Endothelial cell of umbilical vein (primary cell): Measurements from ENCODE around the gene DAND5. TPM values are rescaled to one million over a fixed set of nuclear protein-coding genes. Genes with fewer than 3 reads are reported as not detected.

Source experiments
- BruUV-seq: library from RNA; stranded (reverse); fragments of 400-500 nt; replicated peaks from 2 replicates; lab custom pipeline; 2021; lab: Mats Ljungman, UMichigan
- CTCF ChIA-PET: fragments of 300-600, 350-600 bp; sonication (Branson Sonifier 250); formaldehyde crosslinking; loops from one replicate; lab custom pipeline; 2021; ENCODE audit warnings: antibody characterized with exemption, inconsistent platforms; lab: Charles Lee
- POLR2A ChIA-PET: fragments of 300-600, 350-600 bp; sonication (Branson Sonifier 250); formaldehyde crosslinking; loops from one replicate; lab custom pipeline; 2021; ENCODE audit warnings: antibody characterized with exemption, inconsistent platforms; lab: Charles Lee
- DNase-seq: peaks from one replicate; pipeline ENCODE4 v3.0.0-alpha.2; 2011; ENCODE audit warnings: low read depth, low spot score
- FAIRE-seq: peaks from 2 replicates; lab custom pipeline; 2011; peaks lifted over from hg19 to GRCh38; lab: Jason Lieb, UNC
- H2AFZ ChIP-seq: 2 replicates; pipeline ENCODE4 v1.6.0; 2012; ENCODE audit warnings: low read depth, low read length, control low read depth, inconsistent platforms
- H3K27ac ChIP-seq: 2 replicates; pipeline ENCODE4 v1.5.1; 2011; ENCODE audit warnings: low read depth, mild to moderate bottlenecking, control low read depth, low read length, moderate library complexity; ENCODE audit not compliant: insufficient read depth
- H3K27me3 ChIP-seq, 2 experiments: 2 replicates each; pipeline versions ENCODE4 v1.6.0 to v1.6.1; 2011; ENCODE audit warnings: low read length in 2 of 2, mixed read lengths in 1 of 2; ENCODE audit not compliant: control insufficient read depth in 2 of 2, insufficient read depth in 2 of 2
- H3K36me3 ChIP-seq, 2 experiments: 2 replicates in 1 of 2; 3 replicates in 1 of 2; pipeline ENCODE4 v1.5.1; 2011; ENCODE audit warnings: low read length in 2 of 2, mild to moderate bottlenecking in 1 of 2, moderate library complexity in 1 of 2; ENCODE audit not compliant: control insufficient read depth in 2 of 2, insufficient read depth in 2 of 2; ENCODE audit errors: extremely low read depth in 1 of 2
- H3K4me1 ChIP-seq: 3 replicates; pipeline ENCODE4 v1.5.1; 2011; ENCODE audit warnings: mild to moderate bottlenecking, low read length; ENCODE audit not compliant: control insufficient read depth, insufficient read depth; ENCODE audit errors: extremely low read depth
- H3K4me2 ChIP-seq: 2 replicates; pipeline ENCODE4 v1.6.1; 2011; ENCODE audit warnings: low read length, control low read depth, mixed read lengths; ENCODE audit not compliant: insufficient read depth
- H3K4me3 ChIP-seq, 3 experiments: fragments of 200-600 bp in 1 of 3; sonication (generic), shearing (Covaris generic) in 1 of 3; replicated peaks in 1 of 3; 2 replicates each; pipeline ENCODE4 v1.5.1; 2011 to 2016; ENCODE audit warnings: control low read depth in 3 of 3, low read length in 3 of 3, mild to moderate bottlenecking in 2 of 3, inconsistent platforms in 1 of 3, low read depth in 1 of 3, moderate library complexity in 1 of 3; ENCODE audit not compliant: insufficient read depth in 1 of 3
- H3K79me2 ChIP-seq: 2 replicates; pipeline ENCODE4 v1.6.0; 2012; ENCODE audit warnings: low read length, inconsistent platforms; ENCODE audit not compliant: control insufficient read depth, insufficient read depth
- H3K9ac ChIP-seq: replicated peaks from 2 replicates; pipeline ENCODE3; 2011; ENCODE audit warnings: low read length, control low read depth; ENCODE audit not compliant: insufficient read depth; ENCODE audit errors: extremely low read depth
- H3K9me1 ChIP-seq: replicated peaks from 3 replicates; pipeline ENCODE4 v1.6.0; 2011; ENCODE audit warnings: mild to moderate bottlenecking, low read length; ENCODE audit not compliant: control insufficient read depth, insufficient read depth; ENCODE audit errors: extremely low read depth
- H3K9me3 ChIP-seq: replicated peaks from 2 replicates; pipeline ENCODE4 v1.5.1; 2012; ENCODE audit warnings: low read length, inconsistent platforms; ENCODE audit not compliant: control insufficient read depth, insufficient read depth
- H4K20me1 ChIP-seq: replicated peaks from 2 replicates; pipeline ENCODE3; 2011; ENCODE audit warnings: mild to moderate bottlenecking, low read length; ENCODE audit not compliant: control insufficient read depth, insufficient read depth; ENCODE audit errors: extremely low read depth
- EZH2 ChIP-seq: IDR thresholded peaks from 2 replicates; pipeline ENCODE4 v1.6.1; 2012; ENCODE audit warnings: borderline replicate concordance, low read depth, mild to moderate bottlenecking, moderate library complexity, low read length, inconsistent platforms; ENCODE audit not compliant: severe bottlenecking
- GATA2 ChIP-seq: IDR thresholded peaks from 2 replicates; pipeline ENCODE4 v1.7.0; 2011; ENCODE audit warnings: low read depth, mild to moderate bottlenecking, moderate library complexity, mixed read lengths, low read length; ENCODE audit not compliant: insufficient read length, insufficient read depth
- POLR2A ChIP-seq: IDR thresholded peaks from 2 replicates; pipeline ENCODE4 v1.6.1; 2012; ENCODE audit warnings: low read depth, mild to moderate bottlenecking, control low read depth, low read length
- POLR2AphosphoS5 ChIP-seq: IDR thresholded peaks from 2 replicates; pipeline ENCODE4 v1.6.1; 2012; ENCODE audit warnings: low read depth, mild to moderate bottlenecking, control low read depth, low read length, moderate library complexity; ENCODE audit not compliant: insufficient read depth
- dilution Hi-C: fragments of 300-500 bp; cut with MboI; formaldehyde crosslinking; loops from one replicate; pipeline ENCODE4 v1.15.0; 2019; ENCODE audit warnings: low sequenced_read_pairs; ENCODE audit not compliant: extremely low pct_ligation_motif_present
- intact Hi-C: fragments of 100-400 bp; cut with micrococcal nuclease; formaldehyde crosslinking; loops from one replicate; pipeline ENCODE4 v1.10.0; 2022
- polyA plus RNA-seq, 4 experiments: library from polyadenylated mRNA; depleted of rRNA in 3 of 4; stranded (reverse) in 3 of 4; unstranded in 1 of 4; fragments of >200 nt; gene quantifications; 2 replicates each; pipeline versions ENCODE4 v1.2.1 to v1.2.3, GENCODE V29; 2011 to 2012; ENCODE audit warnings: missing spikeins in 1 of 4
- total RNA-seq: library from RNA; stranded (reverse); gene quantifications from 2 replicates; pipeline ENCODE4 v1.2.3, GENCODE V29; 2021
- TF ChIP-seq, protein P1 (sequence below), 2 donors: IDR thresholded peaks; 1 replicate in 1 of 2; 2 replicates in 1 of 2; pipeline ENCODE4 v1.5.1; 2011; ENCODE audit warnings: low read length in 2 of 2, mild to moderate bottlenecking in 2 of 2, moderate library complexity in 2 of 2, control low read depth in 1 of 2, inconsistent platforms in 1 of 2, low read depth in 1 of 2; ENCODE audit not compliant: insufficient read depth in 1 of 2; ENCODE audit errors: extremely low read depth in 1 of 2
- TF ChIP-seq, protein P2 (sequence below): IDR thresholded peaks from 2 replicates; pipeline ENCODE4 v1.6.1; 2011; ENCODE audit not compliant: insufficient read depth, insufficient read length

The DAND5 gene
- total and polyA plus RNA-seq, 2 donors (not counting 3 experiments of a cell fraction or from before 2014, with no cell fraction given) = 0.06 to 0.20 TPM

DNA sequence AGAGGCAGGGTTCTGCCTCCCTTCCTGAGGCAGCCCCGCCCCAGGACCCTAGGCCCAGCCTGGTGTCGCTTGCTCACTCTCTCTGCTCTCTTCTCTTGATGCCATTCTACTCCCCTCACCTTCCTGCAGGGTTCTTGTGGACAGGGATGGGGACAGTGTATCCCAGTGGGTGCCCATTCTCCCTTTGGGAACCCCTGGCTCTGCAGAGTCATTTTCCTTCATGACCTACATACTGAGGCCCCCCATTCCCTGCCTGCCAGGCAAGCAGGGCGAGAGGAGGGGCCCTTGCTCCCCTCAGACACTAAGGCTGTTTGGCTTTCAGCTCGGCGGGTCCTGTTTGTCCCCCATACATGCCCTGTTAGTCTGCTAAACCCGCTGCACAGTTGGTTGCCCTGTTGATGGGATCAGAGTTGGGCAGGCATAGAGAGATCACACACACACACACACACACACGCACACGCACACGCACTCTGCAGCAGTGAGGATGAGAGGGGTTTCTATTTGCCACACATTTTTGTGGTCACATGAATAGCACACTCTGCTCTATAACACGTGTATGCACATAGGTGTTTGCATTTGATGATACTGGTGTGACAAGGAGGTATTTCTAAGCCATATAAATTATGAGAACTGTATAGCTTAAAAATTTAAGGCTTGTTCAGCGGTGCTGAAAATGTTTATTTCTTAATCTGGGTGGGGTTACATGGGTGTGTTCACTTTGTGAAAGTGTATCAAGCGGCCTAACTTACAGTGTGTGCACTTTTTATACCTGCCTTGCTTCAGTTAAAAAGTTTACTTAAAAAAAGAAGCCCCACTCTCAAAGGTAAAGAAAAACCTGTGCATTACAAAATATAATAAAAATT lies 46.2 kb downstream of the DAND5 start:
- H3K27ac ChIP-seq = no peak overlapping the region
- no peaks in the 10 kb centered on the region for H3K9me3 ChIP-seq
- H3K27me3 ChIP-seq = peaks cover 0 to 12% of the 10 kb centered on the region in 2 experiments
- intact Hi-C loops (no loop called here), dilution Hi-C loops (no loop called here)
- no peak overlapping the region for H3K4me3 ChIP-seq
- no peaks in the 10 kb centered on the region for H4K20me1 ChIP-seq
- H3K4me1 ChIP-seq = peaks cover 16% of the 10 kb centered on the region
- no peaks in the 10 kb centered on the region for H3K36me3 ChIP-seq
- TF ChIP-seq POLR2A = no peak
- H3K9ac ChIP-seq = no peak overlapping the region
- POLR2A ChIA-PET = interaction anchor here (0.7 kb wide), 1 partner anchor 16 kb away, joined by 5 read pairs; no protein-coding TSS in a partner anchor
- FAIRE-seq (no peak), DNase-seq (no peak)
- no peak overlapping the region for H3K4me2 ChIP-seq
- H3K9me1 ChIP-seq = no peaks in the 10 kb centered on the region
- no peaks in the 10 kb centered on the region for H3K79me2 ChIP-seq
- CTCF ChIA-PET = no interaction called here
- BruUV-seq = no TSS peak
- H2AFZ ChIP-seq = no peak overlapping the region

DNA sequence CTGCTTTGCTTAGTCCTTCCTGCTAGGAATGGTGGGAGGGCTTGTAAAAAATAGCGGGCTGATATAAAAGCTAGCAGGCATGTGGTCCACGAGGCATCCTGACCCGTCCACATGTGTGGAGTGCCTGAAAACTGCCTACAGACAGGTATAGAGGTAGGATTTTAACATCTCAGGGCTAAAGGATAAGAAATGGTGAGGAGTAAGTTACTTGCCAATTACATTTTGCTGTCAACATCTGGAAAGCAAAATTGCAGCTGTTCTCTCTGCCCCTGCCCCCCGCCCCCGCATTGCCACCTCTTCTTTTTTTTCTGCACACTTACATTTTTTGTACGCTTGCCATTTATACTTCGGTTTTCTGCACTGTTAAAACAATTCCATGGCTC lies 46.9 kb downstream of the DAND5 start:
- no peaks in the 10 kb centered on the region for H3K79me2 ChIP-seq
- CTCF ChIA-PET = no interaction called here
- no peak overlapping the region for H3K9ac ChIP-seq
- H3K4me3 ChIP-seq = no peak overlapping the region
- no peak for TF ChIP-seq POLR2AphosphoS5
- TF ChIP-seq EZH2 = no peak
- TF ChIP-seq, protein P1, sequence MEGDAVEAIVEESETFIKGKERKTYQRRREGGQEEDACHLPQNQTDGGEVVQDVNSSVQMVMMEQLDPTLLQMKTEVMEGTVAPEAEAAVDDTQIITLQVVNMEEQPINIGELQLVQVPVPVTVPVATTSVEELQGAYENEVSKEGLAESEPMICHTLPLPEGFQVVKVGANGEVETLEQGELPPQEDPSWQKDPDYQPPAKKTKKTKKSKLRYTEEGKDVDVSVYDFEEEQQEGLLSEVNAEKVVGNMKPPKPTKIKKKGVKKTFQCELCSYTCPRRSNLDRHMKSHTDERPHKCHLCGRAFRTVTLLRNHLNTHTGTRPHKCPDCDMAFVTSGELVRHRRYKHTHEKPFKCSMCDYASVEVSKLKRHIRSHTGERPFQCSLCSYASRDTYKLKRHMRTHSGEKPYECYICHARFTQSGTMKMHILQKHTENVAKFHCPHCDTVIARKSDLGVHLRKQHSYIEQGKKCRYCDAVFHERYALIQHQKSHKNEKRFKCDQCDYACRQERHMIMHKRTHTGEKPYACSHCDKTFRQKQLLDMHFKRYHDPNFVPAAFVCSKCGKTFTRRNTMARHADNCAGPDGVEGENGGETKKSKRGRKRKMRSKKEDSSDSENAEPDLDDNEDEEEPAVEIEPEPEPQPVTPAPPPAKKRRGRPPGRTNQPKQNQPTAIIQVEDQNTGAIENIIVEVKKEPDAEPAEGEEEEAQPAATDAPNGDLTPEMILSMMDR (IDR thresholded peaks at IDR 0.05; ENCODE audit: extremely low read depth in 1 of 2, insufficient read depth in 1 of 2, low read depth in 1 of 2, low read length in 2 of 2) = no peak
- TF ChIP-seq GATA2 = no peak
- TF ChIP-seq, protein P2, sequence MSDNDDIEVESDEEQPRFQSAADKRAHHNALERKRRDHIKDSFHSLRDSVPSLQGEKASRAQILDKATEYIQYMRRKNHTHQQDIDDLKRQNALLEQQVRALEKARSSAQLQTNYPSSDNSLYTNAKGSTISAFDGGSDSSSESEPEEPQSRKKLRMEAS = no peak
- H3K36me3 ChIP-seq = no peaks in the 10 kb centered on the region
- no peaks in the 10 kb centered on the region for H3K9me1 ChIP-seq
- no peak for FAIRE-seq
- intact Hi-C loops = no loop called here
- peaks cover 0 to 12% of the 10 kb centered on the region in 2 experiments for H3K27me3 ChIP-seq
- no peak overlapping the region for H3K4me2 ChIP-seq
- H3K4me1 ChIP-seq = peaks cover 16% of the 10 kb centered on the region
- no TSS peak for BruUV-seq
- POLR2A ChIA-PET = interaction anchor here (0.7 kb wide), 1 partner anchor 17 kb away, joined by 5 read pairs; no protein-coding TSS in a partner anchor
- no peaks in the 10 kb centered on the region for H4K20me1 ChIP-seq
- DNase-seq = no peak
- dilution Hi-C loops = no loop called here
- no peak overlapping the region for H2AFZ ChIP-seq
- H3K27ac ChIP-seq = no peak overlapping the region
- no peaks in the 10 kb centered on the region for H3K9me3 ChIP-seq
